Activated CD4-positive, alpha-beta T cell treated with anti-CD3 and anti-CD28 coated beads for 36 hours (primary cell): ENCODE measurements around the gene PPP1R3G. TPM values are rescaled to one million over a fixed set of nuclear protein-coding genes. Genes with fewer than 3 reads are reported as not detected.
A peak's percentile ranks its signal among the peaks of the same experiment; 100 is the strongest.

ENCODE experiments used
- ATAC-seq: fragments of 200-7000 bp; cut with Tn5 transposase; one replicate; pipeline ENCODE4 v1.10.0; 2021; ENCODE audit warnings: mild to moderate bottlenecking, moderate library complexity
- CTCF ChIA-PET: fragments of 350-600 bp; sonication (Branson Sonifier 250); formaldehyde crosslinking; loops from one replicate; lab custom pipeline; 2021; ENCODE audit warnings: antibody characterized with exemption; lab: Charles Lee
- POLR2A ChIA-PET: fragments of 350-600 bp; sonication (Branson Sonifier 250); formaldehyde crosslinking; loops from one replicate; lab custom pipeline; 2021; ENCODE audit warnings: antibody characterized with exemption, inconsistent platforms; lab: Charles Lee
- DNase-seq: peaks from one replicate; pipeline ENCODE4 v3.0.0-alpha.2; 2020
- H3K27ac Mint-ChIP-seq: one replicate; pipeline ENCODE4 v1.8.0; 2021; ENCODE audit warnings: mixed read lengths
- H3K27me3 Mint-ChIP-seq: one replicate; pipeline ENCODE4 v1.8.0; 2021; ENCODE audit warnings: mixed read lengths
- H3K36me3 Mint-ChIP-seq: one replicate; pipeline ENCODE4 v1.8.0; 2021; ENCODE audit warnings: low read depth, mixed read lengths
- H3K4me1 Mint-ChIP-seq: one replicate; pipeline ENCODE4 v1.8.0; 2021; ENCODE audit warnings: mixed read lengths
- H3K4me3 Mint-ChIP-seq: one replicate; pipeline ENCODE4 v1.8.0; 2021; ENCODE audit warnings: mild to moderate bottlenecking, moderate library complexity, mixed read lengths
- H3K9me3 Mint-ChIP-seq: one replicate; pipeline ENCODE4 v1.8.0; 2021; ENCODE audit warnings: low read depth, mixed read lengths
- intact Hi-C, 2 experiments: fragments of 100-400 bp; cut with DNase I in 1 of 2; cut with micrococcal nuclease in 1 of 2; formaldehyde crosslinking; loops; one replicate each; pipeline versions ENCODE4 v1.14.2 to v1.15.1; 2022 to 2024; cut with DNase I, micrococcal nuclease
- total RNA-seq, 2 experiments: library from RNA; stranded (reverse); gene quantifications; one replicate each; pipeline ENCODE4 v1.2.3, GENCODE V29; 2021

The PPP1R3G gene
- total RNA-seq, 2 experiments from 2014 or later, result 0.09 to 0.11 TPM

DNA sequence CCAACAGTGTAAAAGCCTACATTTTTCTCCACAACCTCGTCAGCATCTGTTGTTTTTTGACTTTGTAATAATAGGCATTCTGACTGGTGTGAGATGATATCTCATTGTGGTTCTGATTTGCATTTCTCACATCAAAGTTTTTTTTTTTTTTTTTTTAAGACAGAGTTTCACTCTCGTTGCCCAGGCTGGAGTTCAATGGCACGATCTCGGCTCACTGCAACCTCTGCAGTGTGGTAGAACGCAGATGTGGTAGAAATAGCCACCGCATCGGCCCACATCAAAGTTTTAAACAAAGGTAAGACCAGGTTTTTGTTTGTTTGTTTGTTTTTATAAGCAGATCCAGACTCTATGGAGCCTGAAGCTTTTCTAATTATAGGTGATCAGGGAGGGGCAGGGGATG is 12.7 kb upstream of the PPP1R3G start:
- CTCF ChIA-PET, result no interaction called here
- no peaks in the 10 kb centered on the region for H3K36me3 Mint-ChIP-seq
- ATAC-seq (peak; percentile 42), DNase-seq (peak; percentile 25)
- H3K27me3 Mint-ChIP-seq, result peaks cover 2% of the 10 kb centered on the region
- POLR2A ChIA-PET, result no interaction called here
- H3K4me1 Mint-ChIP-seq, result peaks cover 3% of the 10 kb centered on the region
- peaks cover 1% of the 10 kb centered on the region for H3K9me3 Mint-ChIP-seq
- no peak overlapping the region for H3K27ac Mint-ChIP-seq
- H3K4me3 Mint-ChIP-seq, result no peak overlapping the region
- intact Hi-C loops, result loop anchor here in 1 of 2 experiments (5.0 kb wide), 1 partner anchor 530 kb away; no protein-coding TSS in a partner anchor

- H3K4me1 Mint-ChIP-seq, result peaks cover 3% of the 10 kb centered on the region
- no peak for ATAC-seq
- DNase-seq, result no peak
- H3K27ac Mint-ChIP-seq, result no peak overlapping the region
- intact Hi-C loops, result loop anchor here in 1 of 2 experiments (5.0 kb wide), 1 partner anchor 532 kb away; no protein-coding TSS in a partner anchor
- peaks cover 2% of the 10 kb centered on the region for H3K27me3 Mint-ChIP-seq
- H3K4me3 Mint-ChIP-seq, result no peak overlapping the region
- no peaks in the 10 kb centered on the region for H3K36me3 Mint-ChIP-seq
- POLR2A ChIA-PET, result no interaction called here
- H3K9me3 Mint-ChIP-seq, result no peaks in the 10 kb centered on the region
- CTCF ChIA-PET, result interaction anchor here (0.6 kb wide), 1 partner anchor 305 kb away, joined by 3 read pairs; no protein-coding TSS in a partner anchor
Observed at GRCh38 chr6:5073992-5074391, 11.1 kb upstream of the PPP1R3G start.

- Mint-ChIP-seq H3K27ac (no peak overlapping the region), H3K4me1 (peaks cover 3% of the 10 kb centered on the region), H3K9me3 (no peaks in the 10 kb centered on the region), H3K27me3 (peaks cover 8% of the 10 kb centered on the region), H3K4me3 (no peak overlapping the region), H3K36me3 (no peaks in the 10 kb centered on the region)
- no peak for ATAC-seq
- ChIA-PET CTCF (interaction anchor here (0.6 kb wide), 1 partner anchor 859 kb away, joined by 3 read pairs; no protein-coding TSS in a partner anchor), POLR2A (no interaction called here)
- intact Hi-C loops, result no loop called here
- no peak for DNase-seq
Observed at GRCh38 chr6:5076931-5077330, 8.2 kb upstream of the PPP1R3G start.

DNA sequence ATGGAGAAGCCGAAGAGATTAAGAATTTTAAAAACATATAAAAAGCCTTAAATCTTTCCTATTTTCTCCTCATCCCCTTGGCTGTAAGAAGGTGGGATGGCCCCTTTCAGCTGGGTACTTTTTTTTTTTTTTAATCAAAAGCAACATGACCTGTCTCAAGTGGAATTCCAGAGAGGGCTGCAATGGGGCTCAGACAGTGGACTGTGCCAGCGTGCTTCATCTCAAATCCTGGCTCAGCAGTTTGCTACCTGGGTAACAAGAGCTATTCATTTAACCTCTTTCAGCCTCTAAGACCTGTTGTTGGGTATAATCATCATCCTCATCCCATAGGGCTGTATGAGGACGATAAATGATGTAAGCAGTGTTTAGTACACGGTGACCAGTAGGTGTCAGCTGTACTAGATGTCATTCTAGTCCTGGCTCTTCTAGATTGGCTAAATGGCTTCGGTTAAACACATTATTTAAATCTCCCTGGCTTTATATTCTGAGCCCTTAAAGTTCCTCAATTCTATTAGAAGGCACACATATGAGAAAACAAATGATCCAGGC is 6.9 kb upstream of the PPP1R3G start:
- DNase-seq (no peak), ATAC-seq (peak; percentile 30)
- POLR2A ChIA-PET, result no interaction called here
- intact Hi-C loops, result no loop called here
- CTCF ChIA-PET, result no interaction called here
- H3K36me3 Mint-ChIP-seq, result no peaks in the 10 kb centered on the region
- no peak overlapping the region for H3K4me3 Mint-ChIP-seq
- no peak overlapping the region for H3K27ac Mint-ChIP-seq
- no peaks in the 10 kb centered on the region for H3K4me1 Mint-ChIP-seq
- peaks cover 15% of the 10 kb centered on the region for H3K27me3 Mint-ChIP-seq
- no peaks in the 10 kb centered on the region for H3K9me3 Mint-ChIP-seq

DNA sequence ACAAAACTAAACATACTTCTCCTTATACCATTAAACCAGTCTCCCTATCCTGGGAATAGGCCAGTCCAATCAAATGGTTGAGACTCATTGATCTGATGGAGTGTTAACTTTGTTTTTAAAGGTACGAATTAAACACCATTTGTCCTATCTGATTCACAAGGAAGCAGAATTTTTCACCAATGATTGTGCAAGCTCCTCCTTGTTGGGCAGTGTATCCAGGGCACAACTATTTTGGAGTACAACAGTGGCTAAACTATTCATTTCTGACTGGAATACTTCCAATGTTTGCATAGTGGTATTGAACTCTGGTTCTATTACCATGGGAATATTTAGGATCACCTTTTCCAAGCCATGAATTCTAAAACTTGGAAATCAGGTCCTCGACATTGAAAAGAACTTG is 5.4 kb upstream of the PPP1R3G start:
- no peaks in the 10 kb centered on the region for H3K9me3 Mint-ChIP-seq
- H3K4me3 Mint-ChIP-seq, result no peak overlapping the region
- DNase-seq (no peak), ATAC-seq (no peak)
- H3K4me1 Mint-ChIP-seq, result no peaks in the 10 kb centered on the region
- ChIA-PET POLR2A (no interaction called here), CTCF (interaction anchor here (0.9 kb wide), 1 partner anchor 243 kb away, joined by 3 read pairs; no protein-coding TSS in a partner anchor)
- intact Hi-C loops, result no loop called here
- H3K27me3 Mint-ChIP-seq, result peaks cover 22% of the 10 kb centered on the region
- no peaks in the 10 kb centered on the region for H3K36me3 Mint-ChIP-seq
- H3K27ac Mint-ChIP-seq, result no peak overlapping the region

DNA sequence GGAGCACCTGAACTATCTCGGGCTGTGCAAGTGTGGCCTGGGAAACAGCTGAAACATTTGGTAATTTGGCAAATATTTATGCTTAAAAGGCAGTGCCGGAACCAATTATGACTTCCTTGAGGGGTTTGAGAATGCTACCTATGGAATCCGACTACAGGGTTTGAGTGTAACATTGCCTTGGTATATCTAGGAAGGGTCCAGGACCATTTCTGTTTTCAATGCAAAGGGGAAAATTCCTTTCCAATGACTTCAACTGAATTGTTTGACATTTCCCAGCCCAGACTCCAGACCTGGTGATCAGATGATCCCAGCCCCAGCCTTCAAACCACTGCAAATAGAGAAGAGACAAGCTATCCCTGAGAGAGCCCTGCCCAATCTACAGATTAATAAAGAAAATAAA is 4.6 kb upstream of the PPP1R3G start:
- ATAC-seq (no peak), DNase-seq (no peak)
- Mint-ChIP-seq H3K27ac (no peak overlapping the region), H3K4me3 (no peak overlapping the region), H3K4me1 (no peaks in the 10 kb centered on the region), H3K9me3 (no peaks in the 10 kb centered on the region), H3K27me3 (peaks cover 23% of the 10 kb centered on the region), H3K36me3 (no peaks in the 10 kb centered on the region)
- ChIA-PET POLR2A (no interaction called here), CTCF (no interaction called here)
- intact Hi-C loops, result no loop called here

DNA sequence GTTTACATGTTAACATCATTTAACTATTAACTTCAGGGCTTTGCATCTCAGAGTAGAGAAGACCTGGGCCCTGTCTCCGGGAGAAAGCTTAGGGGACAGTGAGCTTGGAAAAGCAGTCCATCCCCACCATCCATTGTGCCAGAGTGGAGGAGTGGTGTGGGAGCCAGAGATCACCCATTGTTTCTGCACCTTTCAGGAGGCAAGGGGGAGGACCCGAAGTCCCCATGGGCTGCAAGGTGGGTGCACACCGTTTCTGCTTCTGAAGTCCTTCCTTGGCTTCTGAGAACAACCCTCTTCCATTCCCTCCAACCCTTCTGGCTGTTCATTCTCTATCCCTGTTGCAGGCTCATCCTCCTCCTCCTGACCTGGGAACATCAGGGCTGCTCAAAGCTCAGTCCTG is 4.0 kb upstream of the PPP1R3G start:
- Mint-ChIP-seq H3K9me3 (no peaks in the 10 kb centered on the region), H3K4me1 (no peaks in the 10 kb centered on the region), H3K36me3 (no peaks in the 10 kb centered on the region), H3K4me3 (no peak overlapping the region), H3K27ac (no peak overlapping the region), H3K27me3 (peaks cover 25% of the 10 kb centered on the region)
- intact Hi-C loops, result no loop called here
- ChIA-PET POLR2A (no interaction called here), CTCF (no interaction called here)
- ATAC-seq (no peak), DNase-seq (no peak)

DNA sequence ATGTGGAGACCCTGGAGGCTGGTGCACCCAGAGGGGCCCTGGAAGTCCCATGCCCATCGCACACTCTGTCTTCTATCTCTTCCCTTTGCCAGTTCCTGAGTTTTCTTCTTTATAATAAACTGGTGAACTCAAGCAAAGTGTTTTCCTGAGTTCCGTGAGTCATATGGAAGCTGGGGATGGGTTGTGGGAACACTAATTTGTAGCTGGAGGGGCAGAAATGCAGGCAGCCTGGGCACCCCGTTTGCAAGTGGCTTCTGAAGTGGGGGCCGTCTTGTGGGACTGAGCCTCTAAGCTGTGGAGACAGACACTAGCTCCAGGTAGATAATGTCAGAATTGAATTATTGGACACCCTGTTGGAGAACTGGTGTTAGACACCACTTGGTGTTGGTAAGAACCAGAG is 3.2 kb upstream of the PPP1R3G start:
- Mint-ChIP-seq H3K4me1 (peaks cover 2% of the 10 kb centered on the region), H3K27me3 (peaks cover 28% of the 10 kb centered on the region), H3K36me3 (no peaks in the 10 kb centered on the region), H3K27ac (no peak overlapping the region), H3K9me3 (no peaks in the 10 kb centered on the region), H3K4me3 (no peak overlapping the region)
- POLR2A ChIA-PET, result no interaction called here
- CTCF ChIA-PET, result no interaction called here
- no peak for ATAC-seq
- intact Hi-C loops, result no loop called here
- DNase-seq, result no peak

DNA sequence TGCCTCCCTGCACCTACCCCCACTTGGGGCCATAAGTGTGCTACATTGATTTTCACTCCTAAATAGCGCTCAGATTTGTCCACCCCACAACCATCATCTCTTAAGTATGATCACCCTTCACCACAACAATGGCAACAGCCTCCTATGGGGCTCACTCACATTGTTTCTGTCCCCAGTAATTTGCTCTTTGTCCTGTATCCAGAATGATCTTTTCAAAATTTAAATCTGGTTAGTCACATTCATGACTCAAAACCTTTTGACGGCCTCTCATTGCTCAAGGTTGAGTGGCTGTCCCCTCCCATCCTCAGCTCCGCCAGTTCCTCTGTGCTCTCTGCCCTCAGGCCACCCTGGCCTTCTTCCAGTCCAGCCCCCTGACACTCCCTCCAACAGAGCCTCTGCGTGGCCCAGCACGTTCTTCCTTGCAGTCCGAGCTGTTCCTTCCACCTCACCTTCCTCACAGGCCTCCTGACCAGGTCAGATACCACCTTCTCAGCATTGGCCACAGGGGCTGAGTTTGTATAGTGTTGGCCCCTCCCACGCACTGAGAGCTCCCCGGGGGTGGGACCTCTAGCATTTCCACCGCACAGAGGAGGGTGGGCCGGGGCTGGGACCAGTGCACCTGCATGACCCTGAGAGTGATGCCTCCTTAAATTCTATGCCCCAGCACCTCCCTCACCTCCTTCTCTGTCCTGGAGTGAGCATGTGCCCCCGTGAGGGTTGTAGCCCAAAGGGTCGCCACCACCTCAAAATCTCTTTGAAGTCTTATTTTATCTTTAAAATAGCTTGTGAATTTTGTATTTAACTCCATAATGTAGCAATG is 2.4 kb upstream of the PPP1R3G start:
- Mint-ChIP-seq H3K36me3 (no peaks in the 10 kb centered on the region), H3K4me1 (peaks cover 2% of the 10 kb centered on the region), H3K9me3 (no peaks in the 10 kb centered on the region), H3K4me3 (no peak overlapping the region), H3K27me3 (peaks cover 33% of the 10 kb centered on the region), H3K27ac (no peak overlapping the region)
- intact Hi-C loops, result no loop called here
- ATAC-seq, result no peak
- CTCF ChIA-PET, result no interaction called here
- DNase-seq, result no peak
- POLR2A ChIA-PET, result no interaction called here

DNA sequence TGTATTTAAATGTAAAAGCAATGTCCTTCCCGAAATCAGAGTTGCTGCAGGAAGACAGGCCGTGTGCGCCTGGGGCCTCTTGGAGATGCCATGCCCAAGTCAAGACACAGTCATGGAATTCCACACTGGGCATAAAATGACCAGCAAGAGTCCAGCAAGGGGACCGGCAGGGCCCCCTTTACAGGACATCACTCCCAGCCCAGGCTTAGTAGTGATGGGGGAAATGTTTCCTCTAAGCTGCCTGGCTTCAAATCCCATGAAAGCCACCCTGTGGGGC is 1.9 kb upstream of the PPP1R3G start:
- peaks cover 2% of the 10 kb centered on the region for H3K4me1 Mint-ChIP-seq
- DNase-seq (no peak), ATAC-seq (no peak)
- POLR2A ChIA-PET, result no interaction called here
- peaks cover 33% of the 10 kb centered on the region for H3K27me3 Mint-ChIP-seq
- intact Hi-C loops, result no loop called here
- H3K4me3 Mint-ChIP-seq, result no peak overlapping the region
- H3K36me3 Mint-ChIP-seq, result no peaks in the 10 kb centered on the region
- CTCF ChIA-PET, result no interaction called here
- no peak overlapping the region for H3K27ac Mint-ChIP-seq
- no peaks in the 10 kb centered on the region for H3K9me3 Mint-ChIP-seq

- Mint-ChIP-seq H3K27me3 (peaks cover 36% of the 10 kb centered on the region), H3K4me1 (peaks cover 2% of the 10 kb centered on the region), H3K4me3 (peak overlapping the region; percentile 52), H3K27ac (no peak overlapping the region), H3K9me3 (no peaks in the 10 kb centered on the region), H3K36me3 (no peaks in the 10 kb centered on the region)
- intact Hi-C loops, result no loop called here
- no peak for ATAC-seq
- ChIA-PET POLR2A (no interaction called here), CTCF (no interaction called here)
- no peak for DNase-seq
Observed at GRCh38 chr6:5083813-5084359, 1.3 kb upstream of the PPP1R3G start.

- H3K36me3 Mint-ChIP-seq, result no peaks in the 10 kb centered on the region
Observed at GRCh38 chr6:5084360-5084780, 771 bp upstream of the PPP1R3G start.

More at GRCh38 chr6:5084360-5084780, 771 bp upstream of the PPP1R3G start:
- peak overlapping the region; percentile 69 for H3K4me3 Mint-ChIP-seq
- ChIA-PET POLR2A (interaction anchor here (0.6 kb wide), 1 partner anchor 9 kb away, joined by 3 read pairs; no protein-coding TSS in a partner anchor), CTCF (no interaction called here)
- DNase-seq (peak; percentile 31), ATAC-seq (peak; percentile 35)
- H3K27ac Mint-ChIP-seq, result no peak overlapping the region
- H3K9me3 Mint-ChIP-seq, result no peaks in the 10 kb centered on the region
- H3K27me3 Mint-ChIP-seq, result peaks cover 35% of the 10 kb centered on the region
- intact Hi-C loops, result no loop called here
- peaks cover 2% of the 10 kb centered on the region for H3K4me1 Mint-ChIP-seq
